Neural cell (in vitro differentiated cells): ENCODE data around the gene TRMT1. TPM values are rescaled to one million over a fixed set of nuclear protein-coding genes. Genes with fewer than 3 reads are reported as not detected.
A peak's percentile ranks its signal among the peaks of the same experiment; 100 is the strongest.

ENCODE experiments used
- H2AFZ ChIP-seq: fragments of 200-600, 300-800 bp; sonication (generic), shearing (Covaris generic); 2 replicates; pipeline ENCODE4 v1.6.0; 2014; ENCODE audit warnings: low read depth, mild to moderate bottlenecking, antibody characterized with exemption, low read length, moderate library complexity
- H3F3A ChIP-seq: fragments of 200-600 bp; shearing (Covaris generic); 2 replicates; pipeline ENCODE4 v1.6.1; 2016; ENCODE audit warnings: mild to moderate bottlenecking, moderate library complexity, mixed read lengths, antibody characterized with exemption, low read length; ENCODE audit not compliant: insufficient read depth, poor library complexity, severe bottlenecking
- H3K27ac ChIP-seq: fragments of 200-600, 300-800 bp; sonication (generic), shearing (Covaris generic); 2 replicates; pipeline ENCODE4 v1.5.1; 2014; ENCODE audit warnings: mild to moderate bottlenecking, low read length, moderate library complexity
- H3K27me3 ChIP-seq: fragments of 300-800, 200-600 bp; sonication (generic), shearing (Covaris generic); 2 replicates; pipeline ENCODE4 v1.6.0; 2014; ENCODE audit warnings: mild to moderate bottlenecking, low read depth, low read length, moderate library complexity; ENCODE audit not compliant: insufficient read depth
- H3K36me3 ChIP-seq: fragments of 300-800, 200-600 bp; sonication (generic), shearing (Covaris generic); 2 replicates; pipeline ENCODE4 v1.5.1; 2014; ENCODE audit warnings: mild to moderate bottlenecking, antibody characterized with exemption, low read length, moderate library complexity; ENCODE audit not compliant: insufficient read depth
- H3K4me2 ChIP-seq: fragments of 300-800, 200-600 bp; sonication (generic), shearing (Covaris generic); 2 replicates; pipeline ENCODE4 v1.6.0; 2014; ENCODE audit warnings: mild to moderate bottlenecking, low read length
- H3K4me3 ChIP-seq: fragments of 300-800, 200-600 bp; sonication (generic), shearing (Covaris generic); 2 replicates; pipeline ENCODE4 v1.5.1; 2014; ENCODE audit warnings: mild to moderate bottlenecking, low read length, moderate library complexity
- H3K79me2 ChIP-seq: fragments of 200-600 bp; shearing (Covaris generic); replicated peaks from 2 replicates; pipeline ENCODE4 v1.6.0; 2014; ENCODE audit warnings: mild to moderate bottlenecking, low read length, moderate library complexity; ENCODE audit not compliant: insufficient read depth
- H3K9ac ChIP-seq: fragments of 300-800, 200-600 bp; sonication (generic), shearing (Covaris generic); 2 replicates; pipeline ENCODE4 v1.6.1; 2016; ENCODE audit warnings: mild to moderate bottlenecking, low read length, mixed read lengths
- H3K9me2 ChIP-seq: fragments of 200-600 bp; shearing (Covaris generic); 2 replicates; pipeline ENCODE4 v1.6.1; 2016; ENCODE audit warnings: mild to moderate bottlenecking, low read length, mixed read lengths; ENCODE audit not compliant: insufficient read depth
- H3K9me3 ChIP-seq: fragments of 200-600, 300-800 bp; sonication (generic), shearing (Covaris generic); 2 replicates; pipeline ENCODE4 v1.6.1; 2016; ENCODE audit warnings: mild to moderate bottlenecking, mixed run types, low read length, moderate library complexity, mixed read lengths
- H4K20me1 ChIP-seq: fragments of 200-600 bp; shearing (Covaris generic); 2 replicates; pipeline ENCODE4 v1.6.1; 2016; ENCODE audit warnings: mild to moderate bottlenecking, mixed run types; ENCODE audit not compliant: insufficient read depth
- CTCF ChIP-seq: fragments of 450-650 bp; IDR thresholded peaks from 2 replicates; pipeline ENCODE4 v1.5.1; 2014; ENCODE audit warnings: antibody characterized with exemption, mild to moderate bottlenecking, moderate library complexity; ENCODE audit not compliant: poor library complexity, severe bottlenecking
- EP300 ChIP-seq: fragments of 450-650 bp; conservative IDR thresholded peaks from 2 replicates; pipeline ENCODE4 v1.6.1; 2014; ENCODE audit warnings: antibody characterized with exemption, mild to moderate bottlenecking, moderate library complexity; ENCODE audit not compliant: poor library complexity, severe bottlenecking
- EZH2 ChIP-seq: fragments of 200-600, 300-800 bp; shearing (Covaris generic), sonication (generic); IDR thresholded peaks from 2 replicates; pipeline ENCODE4 v1.6.1; 2014; ENCODE audit warnings: antibody characterized with exemption, low read length, borderline replicate concordance, mild to moderate bottlenecking; ENCODE audit not compliant: insufficient read depth, poor library complexity, severe bottlenecking
- MXI1 ChIP-seq: fragments of 450-650 bp; conservative IDR thresholded peaks from 2 replicates; pipeline ENCODE4 v1.6.1; 2014; ENCODE audit warnings: antibody characterized with exemption, mild to moderate bottlenecking; ENCODE audit not compliant: poor library complexity, severe bottlenecking
- POLR2AphosphoS5 ChIP-seq: IDR thresholded peaks from 2 replicates; pipeline ENCODE4 v1.6.1; 2012
- RAD21 ChIP-seq: fragments of 450-650 bp; conservative IDR thresholded peaks from 2 replicates; pipeline ENCODE4 v1.6.1; 2014; ENCODE audit warnings: antibody characterized with exemption, mild to moderate bottlenecking, moderate library complexity
- REST ChIP-seq: IDR thresholded peaks from 2 replicates; pipeline ENCODE4 v1.6.1; 2012; ENCODE audit warnings: borderline replicate concordance
- SMC3 ChIP-seq: fragments of 450-650 bp; conservative IDR thresholded peaks from 2 replicates; pipeline ENCODE4 v1.6.1; 2014; ENCODE audit warnings: antibody characterized with exemption, mild to moderate bottlenecking, moderate library complexity; ENCODE audit not compliant: poor library complexity
- TAF1 ChIP-seq: IDR thresholded peaks from 2 replicates; pipeline ENCODE4 v1.6.1; 2012; ENCODE audit warnings: low read depth
- polyA plus RNA-seq: library from polyadenylated mRNA; depleted of rRNA; stranded (reverse); fragments of >200 nt; gene quantifications from 2 replicates; pipeline ENCODE4 v1.2.3, GENCODE V29; 2014

TRMT1 gene
- polyA plus RNA-seq, 1 donor from 2014 or later: 94.4 TPM

- Histone ChIP-seq H3F3A (no peaks in the 10 kb centered on the region), H3K27me3 (peaks cover 16% of the 10 kb centered on the region), H2AFZ (peak overlapping the region; percentile 88), H3K9me2 (no peaks in the 10 kb centered on the region), H3K4me3 (peak overlapping the region; percentile 97), H3K36me3 (no peaks in the 10 kb centered on the region), H3K9me3 (no peaks in the 10 kb centered on the region), H3K9ac (peak overlapping the region; percentile 92), H4K20me1 (no peaks in the 10 kb centered on the region), H3K79me2 (peaks cover 4% of the 10 kb centered on the region), H3K27ac (peak overlapping the region; percentile 96), H3K4me2 (peak overlapping the region; percentile 92)
- TF ChIP-seq CTCF: no peak
- no peak for TF ChIP-seq RAD21
- TF ChIP-seq EP300: no peak
- TF ChIP-seq MXI1: no peak
- no peak for TF ChIP-seq REST
- no peak for TF ChIP-seq POLR2AphosphoS5
- no peak for TF ChIP-seq SMC3
- no peak for TF ChIP-seq TAF1
- no peak for TF ChIP-seq EZH2
Observed at GRCh38 chr19:13150931-13151604, 34.5 kb upstream of the TRMT1 start.

- peak within 1 kb of the TSS; percentile 92 for H3K4me2 ChIP-seq
- H3K4me3 ChIP-seq: peak within 1 kb of the TSS; percentile 97
- TF ChIP-seq POLR2AphosphoS5 (peak; percentile 88), RAD21 (peak; percentile 22), REST (peak; percentile 81), EZH2 (no peak), CTCF (peak; percentile 76), SMC3 (no peak), MXI1 (peak; percentile 66), TAF1 (peak; percentile 63), EP300 (peak; percentile 48)
- H3F3A ChIP-seq: no peaks in the 10 kb centered on the region
- H3K9ac ChIP-seq: peak within 1 kb of the TSS; percentile 92
- H3K27ac ChIP-seq: peak within 1 kb of the TSS; percentile 96
- no peaks in the 10 kb centered on the region for H4K20me1 ChIP-seq
- peaks cover 16% of the 10 kb centered on the region for H3K27me3 ChIP-seq
- H3K9me2 ChIP-seq: no peaks in the 10 kb centered on the region
- peaks cover 4% of the 10 kb centered on the region for H3K79me2 ChIP-seq
- H2AFZ ChIP-seq: peak within 1 kb of the TSS; percentile 88
- no peaks in the 10 kb centered on the region for H3K36me3 ChIP-seq
- no peaks in the 10 kb centered on the region for H3K9me3 ChIP-seq
Observed at GRCh38 chr19:13150187-13150930, 33.8 kb upstream of the TRMT1 start, which contains the start of the genes IER2 and STX10. Gene IER2 (plus strand): TSS chr19:13150411. CDS start chr19:13153187, 2,776 bp downstream. Gene STX10 (minus strand): TSS chr19:13150375. CDS start chr19:13150173, 202 bp downstream.
